ENCODE measurements around the gene FLNA. TPM values are rescaled to one million over a fixed set of nuclear protein-coding genes. Genes with fewer than 3 reads are reported as not detected.

The FLNA gene
- total and polyA plus RNA-seq, 2 donors (not counting 3 experiments of a cell fraction or from before 2014, with no cell fraction given): 658 to 1,474 TPM

- Histone ChIP-seq H3K4me3 (replicated peaks in 1 of 3; ENCODE audit: insufficient read depth in 1 of 3, low read depth in 1 of 3, low read length in 3 of 3) (peak within 1 kb of the TSS; percentile 29 to 86 (median 66)), H3K36me3 (ENCODE audit: control insufficient read depth in 2 of 2, extremely low read depth in 1 of 2, insufficient read depth in 2 of 2, low read length in 2 of 2) (peaks cover 15 to 18% of the 10 kb centered on the region in 2 experiments), H3K9me1 (replicated peaks; ENCODE audit: control insufficient read depth, extremely low read depth, insufficient read depth, low read length) (no peaks in the 10 kb centered on the region), H3K9me3 (replicated peaks; ENCODE audit: control insufficient read depth, insufficient read depth, low read length) (no peaks in the 10 kb centered on the region), H3K27ac (ENCODE audit: insufficient read depth, low read depth, low read length) (peak within 1 kb of the TSS; percentile 87), H3K79me2 (ENCODE audit: control insufficient read depth, insufficient read depth, low read length) (peaks cover 20% of the 10 kb centered on the region), H3K4me1 (ENCODE audit: control insufficient read depth, extremely low read depth, insufficient read depth, low read length) (peaks cover 8% of the 10 kb centered on the region), H3K27me3 (ENCODE audit: control insufficient read depth in 2 of 2, insufficient read depth in 2 of 2, low read length in 2 of 2) (no peaks in the 10 kb centered on the region), H3K9ac (replicated peaks; ENCODE audit: extremely low read depth, insufficient read depth, low read length) (peak within 1 kb of the TSS; percentile 95), H4K20me1 (replicated peaks; ENCODE audit: control insufficient read depth, extremely low read depth, insufficient read depth, low read length) (no peaks in the 10 kb centered on the region), H3K4me2 (ENCODE audit: insufficient read depth, low read length) (peak within 1 kb of the TSS; percentile 82), H2AFZ (ENCODE audit: low read depth, low read length) (no peak within 1 kb of the TSS)
- peak; percentile 93 for FAIRE-seq
- no peak for TF ChIP-seq GATA2 (IDR thresholded peaks at IDR 0.05; ENCODE audit: insufficient read depth, insufficient read length, low read depth, low read length)
- no peak for TF ChIP-seq FOS (IDR thresholded peaks at IDR 0.05; ENCODE audit: borderline replicate concordance, insufficient read depth, low read length)
- no peak for TF ChIP-seq JUN (IDR thresholded peaks at IDR 0.05; ENCODE audit: borderline replicate concordance, insufficient read depth, insufficient read length, low read depth)
- no peak for TF ChIP-seq MAX (IDR thresholded peaks at IDR 0.05; ENCODE audit: insufficient read depth, insufficient read length)
- TF ChIP-seq POLR2A (IDR thresholded peaks at IDR 0.05; ENCODE audit: low read depth, low read length): peak; percentile 99
- TF ChIP-seq CTCF (IDR thresholded peaks at IDR 0.05; ENCODE audit: extremely low read depth in 1 of 2, insufficient read depth in 1 of 2, low read depth in 1 of 2, low read length in 2 of 2): no peak
- no peak for TF ChIP-seq EZH2 (IDR thresholded peaks at IDR 0.05; ENCODE audit: borderline replicate concordance, low read depth, low read length, severe bottlenecking)
- peak; percentile 97 for TF ChIP-seq POLR2AphosphoS5 (IDR thresholded peaks at IDR 0.05; ENCODE audit: insufficient read depth, low read depth, low read length)
- no peak for TF ChIP-seq MYC (IDR thresholded peaks at IDR 0.05; ENCODE audit: low read depth, low read length)
- intact Hi-C loops (cut with micrococcal nuclease) (no loop called here), dilution Hi-C loops (cut with MboI; ENCODE audit: extremely low pct_ligation_motif_present, low sequenced_read_pairs) (no loop called here)
- no TSS peak for BruUV-seq (replicated peaks)
- DNase-seq (ENCODE audit: low read depth, low spot score): peak; percentile 98
- ChIA-PET POLR2A (interaction anchor here (0.5 to 1.4 kb wide), 6 partner anchors 19 to 427 kb away, joined by 3 to 9 read pairs (median 4); partner anchors contain the start of gene EMD), CTCF (interaction anchor here (1.2 to 2.1 kb wide), 5 partner anchors 11 to 46 kb away, joined by 4 to 6 read pairs (median 5); partner anchors contain the start of genes DNASE1L1, FAM50A and TAFAZZIN)
These were observed 23.6 kb upstream of the FLNA start, which contains the start of gene RPL10 for GRCh38 chrX:154397888-154398667. Gene RPL10, plus strand, starts transcription at chrX:154398377. Its CDS starts 143 bp downstream, at chrX:154398520.
